CD14-positive monocyte (primary cell): Measurements from ENCODE around the gene BTBD9. TPM values are rescaled to one million over a fixed set of nuclear protein-coding genes. Genes with fewer than 3 reads are reported as not detected.

ENCODE experiments used
- DNase-seq, 3 donors: peaks; one replicate each; pipeline ENCODE4 v3.0.0-alpha.2; 2011 to 2022
- H2AFZ ChIP-seq: 2 replicates; pipeline ENCODE4 v1.6.0; 2012; ENCODE audit warnings: mild to moderate bottlenecking, low read depth, low read length, inconsistent platforms; ENCODE audit not compliant: insufficient read depth, poor library complexity, severe bottlenecking
- H3K27ac ChIP-seq, 2 donors: 1 replicate in 1 of 2; 2 replicates in 1 of 2; pipeline ENCODE4 v1.5.1; 2012 to 2013; ENCODE audit warnings: low read length in 2 of 2, control low read depth in 1 of 2, inconsistent platforms in 1 of 2, low read depth in 1 of 2, mild to moderate bottlenecking in 1 of 2
- H3K27me3 ChIP-seq, 2 donors: one replicate each; pipeline versions ENCODE4 v1.6.0 to v1.6.1; 2011 to 2013; ENCODE audit warnings: low read length in 2 of 2; ENCODE audit not compliant: control insufficient read depth in 2 of 2, insufficient read depth in 2 of 2
- H3K36me3 ChIP-seq, 2 donors: replicated peaks in 1 of 2; 1 replicate in 1 of 2; 2 replicates in 1 of 2; pipeline versions ENCODE4 v1.5.1 to v1.6.1; 2012 to 2013; ENCODE audit warnings: low read length in 2 of 2, control low read depth in 1 of 2, inconsistent platforms in 1 of 2, mild to moderate bottlenecking in 1 of 2; ENCODE audit not compliant: insufficient read depth in 2 of 2, control insufficient read depth in 1 of 2
- H3K4me1 ChIP-seq, 2 donors: 1 replicate in 1 of 2; 2 replicates in 1 of 2; pipeline versions ENCODE4 v1.5.1 to v1.6.1; 2012 to 2013; ENCODE audit warnings: low read length in 2 of 2, control low read depth in 1 of 2, inconsistent platforms in 1 of 2, mild to moderate bottlenecking in 1 of 2, moderate library complexity in 1 of 2; ENCODE audit not compliant: insufficient read depth in 2 of 2, control insufficient read depth in 1 of 2
- H3K4me2 ChIP-seq: replicated peaks from 2 replicates; pipeline ENCODE3; 2012; ENCODE audit warnings: low read length, moderate library complexity, mild to moderate bottlenecking; ENCODE audit not compliant: poor library complexity, severe bottlenecking; ENCODE audit errors: extremely low read depth
- H3K4me3 ChIP-seq, 3 experiments: fragments of 200-600 bp in 1 of 3; sonication (generic) in 1 of 3; replicated peaks in 1 of 3; 1 replicate in 2 of 3; 2 replicates in 1 of 3; pipeline ENCODE4 v1.5.1; 2011 to 2013; ENCODE audit warnings: low read length in 3 of 3, mild to moderate bottlenecking in 3 of 3, control low read depth in 2 of 3, low read depth in 2 of 3, inconsistent platforms in 1 of 3, moderate library complexity in 1 of 3
- H3K79me2 ChIP-seq: 2 replicates; pipeline ENCODE4 v1.6.0; 2012; ENCODE audit warnings: mild to moderate bottlenecking, control low read depth, inconsistent platforms, low read length, moderate library complexity; ENCODE audit not compliant: insufficient read depth
- H3K9ac ChIP-seq: 2 replicates; pipeline ENCODE4 v1.6.0; 2017; ENCODE audit warnings: low read length, mild to moderate bottlenecking; ENCODE audit not compliant: insufficient read depth, poor library complexity, severe bottlenecking
- H3K9me3 ChIP-seq, 2 donors: replicated peaks in 1 of 2; 1 replicate in 1 of 2; 2 replicates in 1 of 2; pipeline versions ENCODE4 v1.5.1 to v1.6.1; 2012 to 2013; ENCODE audit warnings: low read length in 2 of 2, control low read depth in 1 of 2; ENCODE audit not compliant: control insufficient read depth in 1 of 2, insufficient read depth in 1 of 2
- H4K20me1 ChIP-seq: 2 replicates; pipeline ENCODE4 v1.6.0; 2012; ENCODE audit warnings: mild to moderate bottlenecking, low read length, control low read depth, moderate library complexity; ENCODE audit not compliant: insufficient read depth
- H3K27ac Mint-ChIP-seq, 7 donors: one replicate each; pipeline ENCODE4 v1.8.0; 2020; ENCODE audit warnings: mild to moderate bottlenecking in 7 of 7, mixed read lengths in 7 of 7, moderate library complexity in 6 of 7, inconsistent platforms in 2 of 7
- H3K27me3 Mint-ChIP-seq, 3 donors: one replicate each; pipeline ENCODE4 v1.8.0; 2021 to 2022; ENCODE audit warnings: low read depth in 3 of 3, mild to moderate bottlenecking in 3 of 3, mixed read lengths in 3 of 3, moderate library complexity in 3 of 3, inconsistent platforms in 1 of 3
- H3K36me3 Mint-ChIP-seq, 2 donors: one replicate each; pipeline ENCODE4 v1.8.0; 2020; ENCODE audit warnings: mixed read lengths in 2 of 2, inconsistent platforms in 1 of 2, mild to moderate bottlenecking in 1 of 2
- H3K4me1 Mint-ChIP-seq: one replicate; pipeline ENCODE4 v1.8.0; 2020; ENCODE audit warnings: mild to moderate bottlenecking, mixed read lengths
- H3K4me3 Mint-ChIP-seq, 2 donors: one replicate each; pipeline ENCODE4 v1.8.0; 2020; ENCODE audit warnings: mild to moderate bottlenecking in 2 of 2, mixed read lengths in 2 of 2, moderate library complexity in 1 of 2
- H3K9me3 Mint-ChIP-seq, 7 donors: one replicate each; pipeline ENCODE4 v1.8.0; 2020 to 2022; ENCODE audit warnings: mixed read lengths in 7 of 7, mild to moderate bottlenecking in 6 of 7, moderate library complexity in 6 of 7, inconsistent platforms in 2 of 7
- CTCF ChIP-seq: fragments of 200-600 bp; IDR thresholded peaks from one replicate; pipeline ENCODE4 v1.8.0; 2022; ENCODE audit warnings: antibody characterized with exemption, mild to moderate bottlenecking
- WGBS: methylation state at CpG from one replicate; pipeline ENCODE4 v1.1.5; 2013; ENCODE audit warnings: missing lambda C conversion rate; ENCODE audit not compliant: insufficient coverage; 5-methylcytosine and 5-hydroxymethylcytosine counted together
- intact Hi-C, 2 donors: fragments of 100-400 bp; cut with micrococcal nuclease; formaldehyde crosslinking; loops; one replicate each; pipeline versions ENCODE4 v1.15.0 to v1.15.1; 2023
- polyA plus RNA-seq, 3 donors: library from polyadenylated mRNA; depleted of rRNA in 1 of 3; unstranded in 2 of 3; stranded (reverse) in 1 of 3; fragments of 300-500 nt in 2 of 3; fragments of >200 nt in 1 of 3; fragmentation: Illumina TruSeq in 2 of 3; gene quantifications; 1 replicate in 2 of 3; 2 replicates in 1 of 3; pipeline ENCODE4 v1.2.3, GENCODE V29; 2012 to 2021

BTBD9 gene
- polyA plus RNA-seq, 3 donors = 5.2 to 7.5 (median 6.2) TPM

DNA sequence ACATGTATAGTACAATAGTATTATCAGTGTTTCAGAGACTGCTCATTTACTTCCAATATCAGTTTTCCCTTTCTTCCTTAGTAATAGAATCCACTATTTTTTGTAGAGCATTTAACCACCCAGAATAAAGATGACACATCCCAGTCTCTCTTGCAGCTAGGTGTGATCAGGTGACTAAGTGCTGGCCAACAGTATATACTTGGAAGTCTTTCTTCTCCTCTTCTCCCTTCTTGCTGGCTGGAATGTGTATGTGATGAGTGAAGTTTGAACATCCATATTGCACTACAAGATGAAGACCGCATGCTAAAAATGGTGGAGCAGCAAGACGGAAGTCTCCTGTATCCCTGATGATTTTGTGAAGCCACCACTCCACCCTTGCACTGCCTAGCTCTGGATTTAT lies 14.5 kb upstream of the BTBD9 start:
- intact Hi-C loops = no loop called here
- Mint-ChIP-seq H3K36me3 (peaks cover 2% of the 10 kb centered on the region in 2 donors), H3K27me3 (no peaks in the 10 kb centered on the region), H3K27ac (no peak overlapping the region), H3K9me3 (peaks cover 0 to 4% (median 0%) of the 10 kb centered on the region in 7 donors), H3K4me3 (no peak overlapping the region), H3K4me1 (no peaks in the 10 kb centered on the region)
- Histone ChIP-seq H3K36me3 (no peaks in the 10 kb centered on the region), H3K79me2 (no peaks in the 10 kb centered on the region), H3K27me3 (no peaks in the 10 kb centered on the region), H3K4me3 (no peak overlapping the region), H3K27ac (no peak overlapping the region), H4K20me1 (no peaks in the 10 kb centered on the region), H3K9ac (no peak overlapping the region), H3K4me1 (no peaks in the 10 kb centered on the region), H3K4me2 (no peak overlapping the region), H3K9me3 (no peaks in the 10 kb centered on the region), H2AFZ (no peak overlapping the region)
- WGBS = no CpG with 5 or more reads among the region's 2 CpGs
- no peak for DNase-seq
- TF ChIP-seq CTCF = no peak

- H3K27me3 ChIP-seq = no peaks in the 10 kb centered on the region
- H3K4me1 ChIP-seq = no peaks in the 10 kb centered on the region
- no peak for DNase-seq
- H3K9me3 Mint-ChIP-seq = peaks cover 0 to 4% (median 0%) of the 10 kb centered on the region in 7 donors
- H3K9ac ChIP-seq = no peak overlapping the region
- H3K27ac Mint-ChIP-seq = no peak overlapping the region
- no peaks in the 10 kb centered on the region for H3K4me1 Mint-ChIP-seq
- intact Hi-C loops = no loop called here
- no peaks in the 10 kb centered on the region for H3K79me2 ChIP-seq
- no peak overlapping the region for H3K27ac ChIP-seq
- no peak overlapping the region for H3K4me2 ChIP-seq
- peaks cover 1 to 2% of the 10 kb centered on the region in 2 donors for H3K36me3 Mint-ChIP-seq
- no peak overlapping the region for H3K4me3 Mint-ChIP-seq
- no peaks in the 10 kb centered on the region for H3K27me3 Mint-ChIP-seq
- no peak for TF ChIP-seq CTCF
- no peaks in the 10 kb centered on the region for H4K20me1 ChIP-seq
- H3K9me3 ChIP-seq = no peaks in the 10 kb centered on the region
- no peaks in the 10 kb centered on the region for H3K36me3 ChIP-seq
- H2AFZ ChIP-seq = no peak overlapping the region
- H3K4me3 ChIP-seq = no peak overlapping the region
- WGBS = 100% methylated on average over 1 of the region's 2 CpGs
Measured at GRCh38 chr6:38651121-38651784, 11.5 kb upstream of the BTBD9 start.
